Measurements from ENCODE around the gene USP40.

DNA sequence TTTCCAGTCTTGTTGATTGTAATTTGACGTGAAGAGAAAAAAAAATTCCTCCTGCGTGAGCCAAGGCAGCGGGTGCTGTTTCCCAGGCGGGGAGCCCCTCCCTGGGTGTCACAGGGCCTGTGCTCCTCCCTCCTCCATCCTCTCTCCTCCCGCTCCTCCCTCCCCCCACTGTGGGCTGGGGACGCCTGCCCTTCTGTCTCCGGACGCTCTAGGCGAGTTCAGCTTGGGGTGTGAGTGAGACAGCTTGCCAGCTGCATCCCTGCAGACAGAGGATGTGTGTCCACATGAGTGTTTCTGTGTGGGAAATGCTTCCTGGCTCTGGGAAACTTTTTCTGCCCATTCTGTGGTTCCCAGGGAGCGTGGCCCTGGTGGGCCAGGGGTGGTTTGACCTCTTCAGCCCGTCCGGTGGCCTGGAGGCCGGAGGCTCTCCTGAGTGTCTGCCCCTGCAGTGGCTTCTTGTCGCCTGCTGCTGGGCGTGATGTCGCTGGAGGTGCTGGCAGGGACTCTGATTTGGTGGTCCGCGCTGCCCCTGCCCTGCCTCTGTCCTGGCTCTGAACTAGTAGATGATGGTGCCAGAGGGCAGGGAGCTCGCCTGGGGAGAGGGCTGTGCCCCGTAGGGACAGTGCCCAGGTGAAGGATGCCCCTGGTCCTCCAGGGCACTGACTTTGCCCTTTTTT is 96.4 kb downstream of the USP40 start:
- no peak for TF ChIP-seq CTCF (IDR thresholded peaks at IDR 0.05)
- TF ChIP-seq EZH2 (IDR thresholded peaks at IDR 0.05) = no peak
- no peak for TF ChIP-seq EZH2phosphoT487 (IDR thresholded peaks at IDR 0.05)
